ENCODE data around the gene SUSD2. TPM values are rescaled to one million over a fixed set of nuclear protein-coding genes. Genes with fewer than 3 reads are reported as not detected.

SUSD2 gene
- total and polyA plus RNA-seq, 2 of the 8 experiments (the other 6 are each of a cell fraction or from before 2014, with no cell fraction given), result 2.0 to 4.8 TPM

- Histone ChIP-seq H4K8ac (ENCODE audit: extremely low read depth, insufficient read depth, low read length) (no peak overlapping the region), H3K79me1 (ENCODE audit: low read depth, low read length) (peaks cover 6% of the 10 kb centered on the region; the same call in 1 of the 2 replicates), H3K4me2 (ENCODE audit: insufficient read depth in 1 of 2, low read depth in 2 of 2, low read length in 2 of 2) (no peak overlapping the region), H4K20me1 (replicated peaks in 1 of 2; ENCODE audit: control insufficient read depth in 1 of 2, insufficient read depth in 2 of 2, low read length in 2 of 2) (peaks cover 0 to 4% of the 10 kb centered on the region in 2 experiments), H3K18ac (ENCODE audit: extremely low read depth, low read length) (no peak overlapping the region), H3K14ac (ENCODE audit: insufficient read length) (no peak overlapping the region), H3K9me3 (ENCODE audit: insufficient read depth in 2 of 2, low read depth in 1 of 2, low read length in 1 of 2) (no peaks in the 10 kb centered on the region), H3K9ac (replicated peaks in 1 of 4; ENCODE audit: extremely low read depth in 1 of 4, low read depth in 3 of 4, low read length in 3 of 4) (no peak overlapping the region), H2BK15ac (ENCODE audit: low read length) (no peak overlapping the region), H3K23ac (ENCODE audit: insufficient read length) (no peak overlapping the region), H3K4me1 (replicated peaks in 1 of 4; ENCODE audit: control insufficient read depth in 3 of 4, insufficient read depth in 4 of 4, low read length in 3 of 4) (no peaks in the 10 kb centered on the region; a peak in 1 of 7 replicates), H3K4me3 (ENCODE audit: extremely low read depth in 1 of 4, insufficient read depth in 2 of 4, low read depth in 3 of 4, low read length in 4 of 4) (no peak overlapping the region), H2BK12ac (ENCODE audit: low read depth, low read length) (0 out of 2 replicates have a peak overlapping the region, but pooled peaks have one; percentile 80), H3K27ac (ENCODE audit: low read depth, low read length) (no peak overlapping the region; the same call in 1 of the 2 replicates), H3K56ac (replicated peaks; ENCODE audit: insufficient read length, low read depth, low read length) (no peak overlapping the region), H3K27me3 (replicated peaks in 1 of 4; ENCODE audit: control insufficient read depth in 3 of 4, extremely low read depth in 1 of 4, insufficient read depth in 3 of 4, low read length in 3 of 4) (no peaks in the 10 kb centered on the region), H2BK120ac (replicated peaks; ENCODE audit: low read depth, low read length) (no peak overlapping the region), H2BK5ac (ENCODE audit: low read depth, low read length) (no peak overlapping the region), H2BK20ac (ENCODE audit: low read length) (no peak overlapping the region), H3K36me3 (ENCODE audit: control insufficient read depth in 2 of 4, insufficient read depth in 4 of 4, low read length in 3 of 4) (peaks cover 0 to 5% (median 0%) of the 10 kb centered on the region in 4 experiments; a peak in 1 of 8 replicates), H2AFZ (ENCODE audit: low read length) (no peak overlapping the region), H3K23me2 (ENCODE audit: low read depth, low read length) (no peaks in the 10 kb centered on the region), H4K5ac (ENCODE audit: insufficient read length, low read depth, low read length) (no peak overlapping the region), H3K4ac (replicated peaks; ENCODE audit: insufficient read length, low read depth, low read length) (no peak overlapping the region), H3K79me2 (ENCODE audit: control insufficient read depth in 1 of 2, insufficient read depth in 2 of 2, low read length in 2 of 2) (no peaks in the 10 kb centered on the region), H2AK5ac (ENCODE audit: low read depth, low read length) (no peak overlapping the region), H4K91ac (replicated peaks; ENCODE audit: insufficient read length, low read length) (no peak overlapping the region)
- TF ChIP-seq SP2 (IDR thresholded peaks at IDR 0.05; ENCODE audit: low read length), result no peak
- no peak for TF ChIP-seq BCL11A (IDR thresholded peaks at IDR 0.05; ENCODE audit: low read depth in 2 of 2, low read length in 2 of 2)
- TF ChIP-seq SIRT6 (IDR thresholded peaks at IDR 0.05; ENCODE audit: low read length), result no peak
- TF ChIP-seq KDM4A (IDR thresholded peaks at IDR 0.05; ENCODE audit: low read depth, low read length, severe bottlenecking), result no peak
- no peak for TF ChIP-seq TAF1 (IDR thresholded peaks at IDR 0.05; ENCODE audit: low read depth, low read length)
- TF ChIP-seq KDM5A (IDR thresholded peaks at IDR 0.05; ENCODE audit: low read length), result no peak
- no peak for TF ChIP-seq POLR2AphosphoS5 (IDR thresholded peaks at IDR 0.05; ENCODE audit: low read depth, low read length)
- DNase-seq (ENCODE audit: low read depth in 1 of 2, low spot score in 2 of 2) (no peak), FAIRE-seq (no peak)
- WGBS, 2 experiments (ENCODE audit: extremely low coverage in 1 of 2, insufficient coverage in 1 of 2, insufficient read length in 1 of 2, insufficient replicate concordance in 2 of 2, low coverage in 1 of 2, low lambda C conversion rate in 2 of 2, missing lambda C conversion rate in 1 of 2), result 90% methylated on average over 3 of the region's 3 CpGs; no CpG with 5 or more reads in 1 of the 2 experiments
- POLR2A ChIA-PET (ENCODE audit: partially characterized antibody), result interaction anchor here (0.6 kb wide), 1 partner anchor 102 kb away, joined by 3 read pairs; no protein-coding TSS in a partner anchor
- CTCF ChIA-PET (ENCODE audit: partially characterized antibody), result interaction anchor here (0.6 to 4.1 kb wide), 10 partner anchors 9 to 107 kb away, joined by 3 to 32 read pairs (median 4); no protein-coding TSS in a partner anchor
These were observed 40.9 kb upstream of the SUSD2 start for GRCh38 chr22:24140357-24140756.
